ENCODE data around the gene NFIA.
"Not testable (repeated sequence)": the region's sequence is repeated elsewhere in the genome, so short reads cannot be mapped to it uniquely, and the experiment has no call there.

Gene NFIA

GRCh38 chr1:61109158-61109557 is 26.8 kb downstream of the NFIA start:
- no peak for DNase-seq

- DNase-seq: no peak
Measured at GRCh38 chr1:61109910-61110309, 27.5 kb downstream of the NFIA start.

- DNase-seq: no peak
Measured at GRCh38 chr1:61110554-61110953, 28.2 kb downstream of the NFIA start.

GRCh38 chr1:61111084-61112004 is 29.0 kb downstream of the NFIA start:
- DNase-seq: no peak

GRCh38 chr1:61114178-61114870 is 32.0 kb downstream of the NFIA start:
- DNase-seq: no peak

- DNase-seq: no peak
Measured at GRCh38 chr1:61115436-61115835, 33.1 kb downstream of the NFIA start.

GRCh38 chr1:61116421-61116820 is 34.1 kb downstream of the NFIA start:
- no peak for DNase-seq

- DNase-seq: no peak
Measured at GRCh38 chr1:61117283-61117682, 34.9 kb downstream of the NFIA start.

- DNase-seq: no peak
Measured at GRCh38 chr1:61119085-61119484, 36.7 kb downstream of the NFIA start.

GRCh38 chr1:61120246-61120840 is 38.0 kb downstream of the NFIA start:
- DNase-seq: peak; percentile 17

- DNase-seq: no peak
Measured at GRCh38 chr1:61120998-61121397, 38.6 kb downstream of the NFIA start.

- no peak for DNase-seq
Measured at GRCh38 chr1:61121631-61122030, 39.3 kb downstream of the NFIA start.

- no peak for DNase-seq
Measured at GRCh38 chr1:61122389-61122788, 40.0 kb downstream of the NFIA start.

- DNase-seq: no peak
Measured at GRCh38 chr1:61123326-61123725, 41.0 kb downstream of the NFIA start.

GRCh38 chr1:61124078-61124477 is 41.7 kb downstream of the NFIA start:
- DNase-seq: no peak

GRCh38 chr1:61124696-61125095 is 42.3 kb downstream of the NFIA start:
- no peak for DNase-seq

- DNase-seq: no peak
Measured at GRCh38 chr1:61125263-61125662, 42.9 kb downstream of the NFIA start.

GRCh38 chr1:61125895-61126294 is 43.5 kb downstream of the NFIA start:
- no peak for DNase-seq

GRCh38 chr1:61126843-61127242 is 44.5 kb downstream of the NFIA start:
- not testable (repeated sequence) for DNase-seq

GRCh38 chr1:61130338-61131000 is 48.1 kb downstream of the NFIA start:
- DNase-seq: peak; percentile 75

- DNase-seq: no peak
Measured at GRCh38 chr1:61131248-61131647, 48.9 kb downstream of the NFIA start.

- DNase-seq: peak; percentile 44
Measured at GRCh38 chr1:61131716-61132115, 49.4 kb downstream of the NFIA start.

GRCh38 chr1:61132176-61132638 is 49.8 kb downstream of the NFIA start:
- DNase-seq: no peak

Measured in DMS79 (cell line).